Naive thymus-derived CD4-positive, alpha-beta T cell (primary cell): ENCODE results near the gene TRIM10. TPM values are rescaled to one million over a fixed set of nuclear protein-coding genes. Genes with fewer than 3 reads are reported as not detected.
A peak's percentile ranks its signal among the peaks of the same experiment; 100 is the strongest.

ENCODE experiments used
- ATAC-seq: fragments of 150-1000 bp; cut with Tn5 transposase; 2 replicates; pipeline ENCODE4 v1.10.0; 2021; ENCODE audit warnings: mild to moderate bottlenecking, moderate library complexity
- CTCF ChIA-PET: fragments of 350-600 bp; sonication (Branson Sonifier 250); formaldehyde crosslinking; loops from one replicate; lab custom pipeline; 2021; ENCODE audit warnings: antibody characterized with exemption; lab: Charles Lee
- POLR2A ChIA-PET: fragments of 350-600 bp; sonication (Branson Sonifier 250); formaldehyde crosslinking; loops from one replicate; lab custom pipeline; 2021; ENCODE audit warnings: antibody characterized with exemption, inconsistent platforms; lab: Charles Lee
- DNase-seq, 9 donors: peaks; one replicate each; pipeline versions ENCODE4 v3.0.0 to v3.0.0-alpha.2; 2020 to 2022; ENCODE audit warnings: mixed read lengths in 1 of 9
- H3K27ac ChIP-seq: one replicate; pipeline ENCODE4 v1.7.0; 2013; ENCODE audit warnings: mild to moderate bottlenecking, low read depth, low read length, moderate library complexity
- H3K27me3 ChIP-seq, 2 donors: one replicate each; pipeline ENCODE4 v1.7.0; 2013; ENCODE audit warnings: low read length in 2 of 2, mild to moderate bottlenecking in 2 of 2, moderate library complexity in 2 of 2; ENCODE audit not compliant: control insufficient read depth in 2 of 2, insufficient read depth in 2 of 2
- H3K36me3 ChIP-seq, 3 experiments: 1 replicate in 2 of 3; 2 replicates in 1 of 3; pipeline ENCODE4 v1.7.0; 2013; ENCODE audit warnings: low read length in 3 of 3, mild to moderate bottlenecking in 3 of 3, moderate library complexity in 1 of 3; ENCODE audit not compliant: insufficient read depth in 3 of 3, control insufficient read depth in 2 of 3
- H3K4me1 ChIP-seq, 2 donors: one replicate each; pipeline ENCODE4 v1.7.0; 2013; ENCODE audit warnings: low read length in 2 of 2, mild to moderate bottlenecking in 2 of 2, moderate library complexity in 1 of 2; ENCODE audit not compliant: control insufficient read depth in 2 of 2, insufficient read depth in 2 of 2
- H3K4me3 ChIP-seq: 2 replicates; pipeline ENCODE4 v1.7.0; 2013; ENCODE audit warnings: mild to moderate bottlenecking, low read length
- H3K9me3 ChIP-seq, 3 experiments: 1 replicate in 2 of 3; 2 replicates in 1 of 3; pipeline ENCODE4 v1.7.0; 2013; ENCODE audit warnings: low read length in 3 of 3; ENCODE audit not compliant: control insufficient read depth in 2 of 3
- H3K27ac Mint-ChIP-seq, 9 donors: one replicate each; pipeline ENCODE4 v1.8.0; 2020 to 2022; ENCODE audit warnings: mixed read lengths in 9 of 9, mild to moderate bottlenecking in 8 of 9, moderate library complexity in 5 of 9, inconsistent platforms in 2 of 9
- H3K27me3 Mint-ChIP-seq, 5 donors: one replicate each; pipeline ENCODE4 v1.8.0; 2021 to 2022; ENCODE audit warnings: mixed read lengths in 5 of 5, mild to moderate bottlenecking in 1 of 5
- H3K36me3 Mint-ChIP-seq, 5 donors: one replicate each; pipeline ENCODE4 v1.8.0; 2020 to 2022; ENCODE audit warnings: mixed read lengths in 5 of 5, mild to moderate bottlenecking in 3 of 5, inconsistent platforms in 1 of 5
- H3K4me1 Mint-ChIP-seq, 7 donors: one replicate each; pipeline ENCODE4 v1.8.0; 2020 to 2022; ENCODE audit warnings: mixed read lengths in 7 of 7, mild to moderate bottlenecking in 3 of 7, inconsistent platforms in 1 of 7
- H3K4me3 Mint-ChIP-seq, 10 donors: one replicate each; pipeline ENCODE4 v1.8.0; 2020 to 2022; ENCODE audit warnings: mild to moderate bottlenecking in 10 of 10, mixed read lengths in 10 of 10, moderate library complexity in 6 of 10, inconsistent platforms in 2 of 10
- H3K9me3 Mint-ChIP-seq, 11 donors: one replicate each; pipeline ENCODE4 v1.8.0; 2020 to 2022; ENCODE audit warnings: mixed read lengths in 11 of 11, mild to moderate bottlenecking in 4 of 11, inconsistent platforms in 1 of 11, moderate library complexity in 1 of 11
- intact Hi-C, 2 donors: fragments of 100-400 bp; cut with micrococcal nuclease; formaldehyde crosslinking; loops; one replicate each; pipeline ENCODE4 v1.15.1; 2023
- polyA plus RNA-seq, 2 donors: library from polyadenylated mRNA; unstranded; fragments of 300-500 nt; fragmentation: Illumina TruSeq; gene quantifications; one replicate each; pipeline ENCODE4 v1.2.3, GENCODE V29; 2021
- total RNA-seq, 6 experiments: library from RNA in 5 of 6; stranded (reverse) in 5 of 6; gene quantifications; 1 replicate in 5 of 6; 2 replicates in 1 of 6; pipeline ENCODE4 v1.2.3 and lab custom pipeline; 2021 to 2026

The TRIM10 gene
- total and polyA plus RNA-seq, 7 experiments from 2014 or later: 0.12 TPM; not detected in 6

- no peak overlapping the region for H3K4me3 Mint-ChIP-seq
- H3K36me3 Mint-ChIP-seq: peaks cover 1 to 16% (median 7%) of the 10 kb centered on the region in 5 donors
- no peaks in the 10 kb centered on the region for H3K27me3 Mint-ChIP-seq
- H3K4me1 Mint-ChIP-seq: peaks cover 35 to 65% (median 52%) of the 10 kb centered on the region in 7 donors
- POLR2A ChIA-PET: interaction anchor here (0.9 kb wide), 1 partner anchor 11 kb away, joined by 3 read pairs; the partner anchor contains the start of gene TRIM26
- ATAC-seq: no peak
- CTCF ChIA-PET: no interaction called here
- H3K9me3 ChIP-seq: no peaks in the 10 kb centered on the region
- H3K9me3 Mint-ChIP-seq: no peaks in the 10 kb centered on the region
- no peaks in the 10 kb centered on the region for H3K27me3 ChIP-seq
- H3K4me1 ChIP-seq: peaks cover 4 to 25% of the 10 kb centered on the region in 2 donors
- no peak overlapping the region for H3K4me3 ChIP-seq
- H3K36me3 ChIP-seq: peaks cover 5 to 49% (median 16%) of the 10 kb centered on the region in 3 experiments
- H3K27ac Mint-ChIP-seq: peak overlapping the region in 1 of 9 donors; percentile 65
- intact Hi-C loops: no loop called here
- DNase-seq: no peak
- H3K27ac ChIP-seq: no peak overlapping the region
Measured at GRCh38 chr6:30202366-30202765, 41.4 kb upstream of the TRIM10 start.

GRCh38 chr6:30200551-30201281, 39.7 kb upstream of the TRIM10 start:
- H3K4me1 Mint-ChIP-seq: peaks cover 33 to 52% (median 44%) of the 10 kb centered on the region in 7 donors
- POLR2A ChIA-PET: no interaction called here
- peaks cover 3 to 11% of the 10 kb centered on the region in 2 donors for H3K4me1 ChIP-seq
- peaks cover 0 to 1% (median 0%) of the 10 kb centered on the region in 11 donors for H3K9me3 Mint-ChIP-seq
- H3K27ac Mint-ChIP-seq: peak overlapping the region in 5 of 9 donors; percentile 5 to 82 (median 59)
- peaks cover 16 to 56% (median 28%) of the 10 kb centered on the region in 3 experiments for H3K36me3 ChIP-seq
- no peak overlapping the region for H3K4me3 ChIP-seq
- intact Hi-C loops: no loop called here
- no peaks in the 10 kb centered on the region for H3K9me3 ChIP-seq
- no peak overlapping the region for H3K27ac ChIP-seq
- no peaks in the 10 kb centered on the region for H3K27me3 Mint-ChIP-seq
- CTCF ChIA-PET: no interaction called here
- peaks cover 5 to 25% (median 11%) of the 10 kb centered on the region in 5 donors for H3K36me3 Mint-ChIP-seq
- ATAC-seq (peak; percentile 57), DNase-seq (no peak)
- peak overlapping the region in 1 of 10 donors; percentile 17 for H3K4me3 Mint-ChIP-seq
- no peaks in the 10 kb centered on the region for H3K27me3 ChIP-seq

GRCh38 chr6:30198166-30199084, 37.4 kb upstream of the TRIM10 start:
- H3K4me3 ChIP-seq: no peak overlapping the region
- Mint-ChIP-seq H3K4me3 (no peak overlapping the region), H3K36me3 (peaks cover 5 to 40% (median 11%) of the 10 kb centered on the region in 5 donors), H3K27me3 (no peaks in the 10 kb centered on the region), H3K4me1 (peaks cover 24 to 37% (median 28%) of the 10 kb centered on the region in 7 donors), H3K27ac (peak overlapping the region in 1 of 9 donors; percentile 28), H3K9me3 (peaks cover 0 to 1% (median 0%) of the 10 kb centered on the region in 11 donors)
- ChIA-PET POLR2A (no interaction called here), CTCF (no interaction called here)
- H3K9me3 ChIP-seq: no peaks in the 10 kb centered on the region
- peaks cover 21 to 64% (median 28%) of the 10 kb centered on the region in 3 experiments for H3K36me3 ChIP-seq
- H3K27me3 ChIP-seq: no peaks in the 10 kb centered on the region
- intact Hi-C loops: no loop called here
- no peak for ATAC-seq
- peaks cover 3 to 5% of the 10 kb centered on the region in 2 donors for H3K4me1 ChIP-seq
- no peak overlapping the region for H3K27ac ChIP-seq
- no peak for DNase-seq

- POLR2A ChIA-PET: no interaction called here
- CTCF ChIA-PET: no interaction called here
- H3K27me3 ChIP-seq: no peaks in the 10 kb centered on the region
- peaks cover 21 to 76% (median 28%) of the 10 kb centered on the region in 3 experiments for H3K36me3 ChIP-seq
- DNase-seq (no peak), ATAC-seq (no peak)
- H3K9me3 ChIP-seq: no peaks in the 10 kb centered on the region
- Mint-ChIP-seq H3K9me3 (peaks cover 0 to 1% (median 0%) of the 10 kb centered on the region in 11 donors), H3K4me3 (no peak overlapping the region), H3K4me1 (peaks cover 9 to 23% (median 13%) of the 10 kb centered on the region in 7 donors), H3K27me3 (no peaks in the 10 kb centered on the region), H3K36me3 (peaks cover 5 to 50% (median 11%) of the 10 kb centered on the region in 5 donors), H3K27ac (no peak overlapping the region)
- intact Hi-C loops: no loop called here
- no peak overlapping the region for H3K27ac ChIP-seq
- H3K4me1 ChIP-seq: peaks cover 0 to 5% of the 10 kb centered on the region in 2 donors
- no peak overlapping the region for H3K4me3 ChIP-seq
Measured at GRCh38 chr6:30196376-30196775, 35.4 kb upstream of the TRIM10 start.

GRCh38 chr6:30195951-30196350, 34.9 kb upstream of the TRIM10 start:
- CTCF ChIA-PET: no interaction called here
- Mint-ChIP-seq H3K9me3 (peaks cover 0 to 1% (median 0%) of the 10 kb centered on the region in 11 donors), H3K27me3 (no peaks in the 10 kb centered on the region), H3K27ac (peak overlapping the region in 3 of 9 donors; percentile 23 to 48 (median 38)), H3K4me3 (no peak overlapping the region), H3K36me3 (peaks cover 5 to 54% (median 11%) of the 10 kb centered on the region in 5 donors), H3K4me1 (peaks cover 5 to 18% (median 9%) of the 10 kb centered on the region in 7 donors)
- POLR2A ChIA-PET: no interaction called here
- H3K27me3 ChIP-seq: no peaks in the 10 kb centered on the region
- H3K27ac ChIP-seq: no peak overlapping the region
- DNase-seq: no peak
- ATAC-seq: no peak
- no peaks in the 10 kb centered on the region for H3K9me3 ChIP-seq
- intact Hi-C loops: no loop called here
- H3K4me3 ChIP-seq: no peak overlapping the region
- peaks cover 0 to 5% of the 10 kb centered on the region in 2 donors for H3K4me1 ChIP-seq
- peaks cover 21 to 77% (median 27%) of the 10 kb centered on the region in 3 experiments for H3K36me3 ChIP-seq
